HG02981 (cell line): Measurements from ENCODE around the gene NOP14.
"Not testable (repeated sequence)": the region's sequence is repeated elsewhere in the genome, so short reads cannot be mapped to it uniquely, and the experiment has no call there.

Source experiments
- ATAC-seq: cut with Tn5 transposase; IDR thresholded peaks from one replicate; pipeline ENCODE4 v1.9.1; 2021; ENCODE audit warnings: mild to moderate bottlenecking, moderate library complexity; ENCODE audit not compliant: unreplicated experiment

NOP14 gene

DNA sequence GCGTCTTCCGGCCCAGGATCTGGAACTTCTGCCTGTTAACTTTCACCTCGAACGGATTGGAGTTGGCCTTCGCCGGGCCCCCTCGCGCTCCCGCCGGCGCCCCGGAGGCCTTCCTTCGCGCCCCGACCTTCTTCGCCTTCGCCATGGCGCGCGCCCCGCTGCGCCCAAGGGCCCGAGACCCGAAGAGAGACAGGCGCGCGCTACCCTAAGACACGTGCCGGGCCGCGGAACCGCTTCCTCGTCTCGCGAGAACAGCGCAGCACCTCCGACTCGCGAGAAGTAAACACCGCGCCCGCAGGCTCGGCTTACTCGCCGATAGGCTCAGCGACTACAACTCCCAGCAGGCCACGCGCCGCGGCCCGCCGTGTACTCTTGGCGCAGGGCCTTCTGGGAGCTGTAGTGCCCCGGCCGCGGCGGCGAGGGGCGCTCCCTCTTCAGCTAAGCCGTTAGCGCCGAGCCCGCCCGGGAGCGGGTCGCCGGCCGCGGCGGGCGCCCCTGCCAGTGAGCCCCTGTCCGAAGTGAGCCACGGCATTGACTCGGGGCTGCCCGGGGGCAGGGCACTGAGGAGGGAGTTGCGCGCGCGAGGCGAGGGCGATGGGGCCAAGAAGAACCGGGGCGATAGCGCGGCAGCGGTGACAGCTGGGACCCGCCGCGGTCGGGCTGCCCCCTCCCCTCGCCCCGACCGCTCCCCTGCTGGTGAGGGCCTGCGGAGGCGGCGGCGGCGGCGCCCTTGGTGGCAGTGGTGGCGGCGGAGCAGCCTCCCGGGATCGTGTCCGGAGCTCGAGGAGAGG, at the start of gene NOP14, which contains the start of gene GRK4:
TSS of gene NOP14 (minus strand) at position 232 of the 791 bp plus-strand sequence. CDS start at position 145, 87 bp downstream.
TSS of gene GRK4 (plus strand) at position 397 of the 791 bp plus-strand sequence. CDS start 500 bp downstream, outside the sequence.
- peak; percentile 90 for ATAC-seq

GRCh38 chr4:3011456-3012220, 48.4 kb upstream of the NOP14 start:
- no peak for ATAC-seq

GRCh38 chr4:3010998-3011397, 47.8 kb upstream of the NOP14 start:
- ATAC-seq, result no peak

GRCh38 chr4:3010577-3010976, 47.4 kb upstream of the NOP14 start:
- ATAC-seq, result no peak

- ATAC-seq, result no peak
Observed at GRCh38 chr4:3009422-3009821, 46.2 kb upstream of the NOP14 start.

- ATAC-seq, result no peak
Observed at GRCh38 chr4:3007724-3008123, 44.5 kb upstream of the NOP14 start.

DNA sequence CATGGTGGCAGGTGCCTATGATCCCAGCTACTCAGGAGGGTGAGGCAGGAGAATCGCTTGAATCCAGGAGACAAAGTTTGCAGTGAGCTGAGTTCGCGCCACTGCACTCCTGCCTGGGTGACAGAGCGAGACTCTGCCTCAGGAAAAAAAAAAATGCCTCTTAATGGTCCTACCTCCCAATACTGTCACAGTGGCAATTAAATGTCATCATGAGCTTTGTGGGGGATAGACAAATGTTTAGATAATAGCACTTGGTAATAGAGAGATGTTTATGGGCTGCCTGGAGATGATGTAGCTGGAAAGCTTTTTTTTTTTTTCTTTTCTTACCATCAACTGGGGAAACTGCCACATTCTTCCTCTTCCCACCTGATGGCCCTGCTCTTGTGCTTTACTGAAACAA, 33.2 kb upstream of the NOP14 start:
- no peak for ATAC-seq

- no peak for ATAC-seq
Observed at GRCh38 chr4:2995546-2996265, 32.5 kb upstream of the NOP14 start.

DNA sequence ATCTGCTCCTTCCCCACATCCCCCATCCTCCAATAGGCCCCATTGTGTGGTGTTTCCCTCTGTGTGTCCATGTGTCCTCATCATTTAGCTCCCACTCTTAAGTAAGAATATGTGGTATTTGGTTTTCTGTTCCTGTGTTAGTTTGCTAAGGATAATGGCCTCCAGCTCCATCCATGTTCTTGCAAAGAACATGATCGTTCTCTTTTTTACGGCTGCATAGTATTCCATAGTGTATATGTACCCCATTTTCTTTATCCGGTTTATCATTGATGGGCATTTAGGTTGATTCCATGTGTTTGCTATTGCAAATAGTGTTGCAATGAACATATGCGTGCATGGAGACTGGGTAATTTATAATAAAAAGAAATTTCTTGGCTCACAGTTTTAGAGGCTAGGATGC, 31.7 kb upstream of the NOP14 start:
- no peak for ATAC-seq

DNA sequence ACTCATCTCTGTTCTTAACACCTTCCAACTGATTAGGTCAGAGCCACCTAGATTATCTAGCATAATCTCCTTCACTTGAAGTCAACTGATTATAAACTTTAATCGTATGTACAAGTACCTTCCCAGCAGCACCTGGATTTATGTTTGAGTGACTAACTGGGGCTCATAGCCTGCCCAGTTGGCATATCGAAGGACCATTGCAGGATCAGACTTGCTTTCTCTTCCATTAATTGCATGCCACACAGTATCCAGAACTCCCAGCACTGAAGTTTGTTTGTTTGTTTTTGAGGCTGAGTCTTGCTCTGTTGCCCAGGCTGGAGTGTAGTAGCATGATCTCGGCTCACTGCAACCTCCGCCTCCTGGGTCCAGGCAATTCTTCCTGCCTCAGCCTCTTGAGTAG, 28.0 kb upstream of the NOP14 start:
- ATAC-seq, result no peak

- not testable (repeated sequence) for ATAC-seq
Observed at GRCh38 chr4:2983715-2984114, 20.5 kb upstream of the NOP14 start.

DNA sequence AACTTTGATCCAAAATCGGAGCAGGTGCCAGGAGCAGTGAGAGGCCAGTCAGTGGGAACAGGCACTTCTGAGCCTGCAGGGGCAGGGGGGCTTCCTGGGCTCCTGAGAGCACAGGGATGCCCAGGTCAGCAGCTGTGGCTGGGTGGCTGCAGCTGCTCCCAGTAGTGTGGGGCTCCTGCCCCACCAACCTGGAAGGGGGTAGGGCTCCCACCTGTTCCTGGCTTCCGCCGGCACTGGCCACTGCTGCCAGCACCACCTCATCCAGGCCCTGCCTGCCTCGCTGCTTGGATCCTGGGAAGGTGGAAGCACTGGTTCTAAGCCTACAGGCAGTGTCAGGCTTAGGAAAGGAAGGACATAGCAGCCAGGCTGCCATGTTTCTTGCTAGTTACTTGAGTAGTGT, 18.8 kb upstream of the NOP14 start:
- ATAC-seq, result no peak

DNA sequence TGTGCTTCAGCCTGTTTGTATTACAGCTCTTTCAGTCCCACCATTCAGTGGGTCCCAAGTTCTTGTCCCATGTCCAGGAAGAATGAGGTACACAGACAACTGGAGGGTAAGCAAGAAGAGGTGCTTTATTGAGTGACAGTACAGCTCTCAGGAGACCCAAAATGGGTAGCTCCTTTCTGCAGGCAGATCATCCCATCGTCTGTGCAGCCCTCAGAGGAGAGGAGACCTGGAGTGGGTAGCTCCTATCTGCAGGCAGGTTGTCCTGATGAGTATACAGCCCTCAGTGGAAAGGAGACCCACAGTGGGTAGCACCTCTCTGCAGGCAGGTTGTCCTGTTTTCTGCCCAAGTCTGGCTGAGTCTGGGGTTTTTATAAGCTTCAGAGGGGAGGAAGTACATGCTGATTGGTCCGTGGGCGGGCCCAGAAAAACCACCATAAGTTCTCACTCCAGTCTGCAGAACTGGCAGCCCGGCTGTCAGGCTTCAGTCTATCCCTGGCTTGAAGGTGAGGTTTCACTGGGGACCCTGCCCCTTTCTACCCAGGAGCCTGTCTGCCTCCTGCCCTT, 18.1 kb upstream of the NOP14 start:
- ATAC-seq, result no peak

GRCh38 chr4:2977211-2978088, 14.2 kb upstream of the NOP14 start:
- no peak for ATAC-seq

- ATAC-seq, result no peak
Observed at GRCh38 chr4:2971275-2971674, 8.1 kb upstream of the NOP14 start.

GRCh38 chr4:2968381-2968780, 5.2 kb upstream of the NOP14 start:
- ATAC-seq, result no peak

- no peak for ATAC-seq
Observed at GRCh38 chr4:2965262-2965661, 2.1 kb upstream of the NOP14 start.

GRCh38 chr4:2964706-2965258, 1.6 kb upstream of the NOP14 start:
- no peak for ATAC-seq

- peak; percentile 22 for ATAC-seq
Observed at GRCh38 chr4:2963966-2964471, 813 bp upstream of the NOP14 start.
